ENCODE measurements around the gene SPTB.

- TF ChIP-seq, protein P1, sequence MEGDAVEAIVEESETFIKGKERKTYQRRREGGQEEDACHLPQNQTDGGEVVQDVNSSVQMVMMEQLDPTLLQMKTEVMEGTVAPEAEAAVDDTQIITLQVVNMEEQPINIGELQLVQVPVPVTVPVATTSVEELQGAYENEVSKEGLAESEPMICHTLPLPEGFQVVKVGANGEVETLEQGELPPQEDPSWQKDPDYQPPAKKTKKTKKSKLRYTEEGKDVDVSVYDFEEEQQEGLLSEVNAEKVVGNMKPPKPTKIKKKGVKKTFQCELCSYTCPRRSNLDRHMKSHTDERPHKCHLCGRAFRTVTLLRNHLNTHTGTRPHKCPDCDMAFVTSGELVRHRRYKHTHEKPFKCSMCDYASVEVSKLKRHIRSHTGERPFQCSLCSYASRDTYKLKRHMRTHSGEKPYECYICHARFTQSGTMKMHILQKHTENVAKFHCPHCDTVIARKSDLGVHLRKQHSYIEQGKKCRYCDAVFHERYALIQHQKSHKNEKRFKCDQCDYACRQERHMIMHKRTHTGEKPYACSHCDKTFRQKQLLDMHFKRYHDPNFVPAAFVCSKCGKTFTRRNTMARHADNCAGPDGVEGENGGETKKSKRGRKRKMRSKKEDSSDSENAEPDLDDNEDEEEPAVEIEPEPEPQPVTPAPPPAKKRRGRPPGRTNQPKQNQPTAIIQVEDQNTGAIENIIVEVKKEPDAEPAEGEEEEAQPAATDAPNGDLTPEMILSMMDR (IDR thresholded peaks at IDR 0.05), result no peak
- no peak for TF ChIP-seq ZFX (IDR thresholded peaks at IDR 0.05; ENCODE audit: borderline replicate concordance)
These were observed 183.3 kb downstream of the SPTB start for GRCh38 chr14:64696355-64696857.
